NK-92 (cell line): Measurements from ENCODE around the gene CEP152.

Source experiments
- DNase-seq: peaks from one replicate; lab custom pipeline; 2025; ENCODE audit not compliant: unreplicated experiment; lab: John Stamatoyannopoulos, UW

Gene CEP152

GRCh38 chr15:48710952-48711495, 99.8 kb downstream of the CEP152 start:
- no peak for DNase-seq

GRCh38 chr15:48708641-48709040, 102.2 kb downstream of the CEP152 start:
- DNase-seq: no peak

DNA sequence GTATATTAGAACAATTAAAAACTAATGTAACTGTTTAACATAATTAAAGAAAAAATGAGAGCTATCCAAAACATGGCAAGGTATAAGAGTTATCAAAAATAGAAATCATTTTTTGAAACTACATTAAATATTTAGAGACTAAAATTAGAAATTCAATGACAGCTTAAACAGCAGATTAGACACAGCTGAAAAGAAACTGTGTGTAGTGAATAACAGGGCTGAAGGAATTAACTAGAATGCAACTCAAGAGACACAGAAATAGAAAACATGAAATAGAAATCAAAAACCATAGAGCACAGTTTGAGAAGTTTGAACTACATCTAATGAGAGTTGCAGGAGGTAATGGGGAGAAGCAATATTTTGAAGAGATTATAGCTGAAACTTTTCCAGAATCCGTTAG, 105.5 kb downstream of the CEP152 start:
- DNase-seq: no peak

- no peak for DNase-seq
Measured at GRCh38 chr15:48703544-48703943, 107.3 kb downstream of the CEP152 start.

- no peak for DNase-seq
Measured at GRCh38 chr15:48702569-48703236, 108.2 kb downstream of the CEP152 start.

GRCh38 chr15:48696627-48697312, 114.1 kb downstream of the CEP152 start:
- no peak for DNase-seq

GRCh38 chr15:48695827-48696573, 114.9 kb downstream of the CEP152 start:
- DNase-seq: no peak

DNA sequence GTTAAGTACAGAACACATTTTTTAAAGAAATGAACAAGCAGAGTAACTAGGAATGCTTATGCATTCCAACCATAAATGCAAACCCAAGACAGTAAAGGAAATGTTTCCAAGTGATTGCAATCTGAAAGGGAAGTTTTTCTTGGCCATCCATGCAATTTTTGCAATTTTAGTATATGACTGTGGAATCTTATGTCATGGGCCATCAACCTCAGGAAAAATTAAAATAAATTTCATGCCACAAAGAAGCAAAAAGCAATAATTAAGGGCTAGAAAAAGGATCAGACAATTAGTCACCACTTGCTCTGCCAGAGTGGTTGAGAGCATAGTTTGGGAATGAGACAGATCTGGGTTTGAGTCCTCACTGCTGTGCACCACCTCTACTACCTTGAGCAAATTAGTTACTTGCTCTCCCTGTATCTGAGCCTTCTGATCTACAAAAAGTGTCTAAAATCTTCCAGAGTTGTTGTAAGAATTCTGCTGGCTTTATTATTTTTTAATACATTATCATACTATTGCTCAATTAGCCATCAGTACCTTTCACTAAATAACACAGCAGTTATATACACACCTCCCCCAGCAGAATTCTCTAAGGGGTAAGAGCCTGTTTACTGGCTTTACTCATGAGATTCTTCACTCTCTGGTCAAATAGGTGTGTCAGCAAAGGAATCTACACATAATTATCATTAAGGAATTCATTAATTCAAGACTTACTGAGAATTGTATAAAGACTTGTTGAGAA, 115.6 kb downstream of the CEP152 start:
- no peak for DNase-seq

DNA sequence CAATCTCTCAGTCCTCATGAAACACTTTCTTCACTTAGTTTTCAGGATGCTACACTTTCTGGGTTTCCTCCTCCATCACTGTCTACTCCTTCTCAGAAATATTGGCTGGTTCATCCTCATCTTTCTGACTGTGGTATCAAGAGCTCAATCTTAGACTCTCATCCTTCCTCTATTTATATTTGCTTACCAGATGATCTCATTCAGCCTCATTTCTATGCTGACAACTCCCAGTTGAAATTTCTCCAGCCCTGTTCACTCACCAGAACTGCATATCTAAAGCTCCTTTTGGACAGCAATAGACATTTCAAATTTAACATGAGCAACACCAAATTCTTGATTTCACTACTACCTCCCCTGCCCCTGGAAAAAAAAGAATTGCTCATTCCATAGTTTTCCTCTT, 117.4 kb downstream of the CEP152 start:
- DNase-seq: no peak

DNA sequence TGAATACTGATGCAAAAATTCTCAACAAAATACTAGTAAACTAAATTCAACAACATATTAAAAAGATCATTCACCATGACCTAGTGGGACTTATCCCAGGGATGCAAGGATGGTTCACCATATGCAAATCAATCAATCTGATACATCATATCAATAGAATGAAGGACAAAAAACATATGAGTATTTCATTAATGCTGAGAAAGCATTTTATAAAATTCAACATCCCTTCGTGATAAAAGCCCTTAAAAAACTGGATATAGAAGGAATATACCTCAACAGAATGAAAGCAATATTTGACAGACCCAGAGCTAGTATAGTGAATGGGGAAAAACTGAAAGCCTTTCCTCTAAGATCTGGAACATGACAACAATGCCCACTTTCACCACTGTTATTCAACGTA, 122.4 kb downstream of the CEP152 start:
- DNase-seq: no peak
